HepG2 (cell line): ENCODE data around the gene MYOF. TPM values are rescaled to one million over a fixed set of nuclear protein-coding genes. Genes with fewer than 3 reads are reported as not detected.
A peak's percentile ranks its signal among the peaks of the same experiment; 100 is the strongest.

ENCODE experiments used
- ATAC-seq: fragments of 200-7000 bp; cut with Tn5 transposase; 3 replicates; pipeline ENCODE4 v1.9.1; 2020; ENCODE audit warnings: mild to moderate bottlenecking, moderate library complexity
- BruUV-seq: library from RNA; stranded (reverse); fragments of 400-500 nt; replicated peaks from 2 replicates; lab custom pipeline; 2021; lab: Mats Ljungman, UMichigan
- CTCF ChIA-PET: fragments of 300-600 bp; formaldehyde crosslinking; extraction: SDS; loops from one replicate; lab custom pipeline; 2021; ENCODE audit warnings: low total read pairs, inconsistent platforms, low intra/inter-chr PET ratio; lab: Yijun Ruan, JAX
- POLR2A ChIA-PET: fragments of 350-600 bp; sonication (Branson Sonifier 250); formaldehyde crosslinking; loops from one replicate; lab custom pipeline; 2020; ENCODE audit warnings: antibody characterized with exemption, inconsistent platforms; lab: Yijun Ruan, JAX
- DNase-seq: peaks from one replicate; pipeline ENCODE4 v3.0.0-alpha.2; 2015; ENCODE audit warnings: low spot score
- FAIRE-seq: peaks from 3 replicates; lab custom pipeline; 2011; peaks lifted over from hg19 to GRCh38; lab: Jason Lieb, UNC
- H2AFZ ChIP-seq: one replicate; pipeline ENCODE4 v1.6.1; 2011; ENCODE audit warnings: low read length, inconsistent platforms
- H3K27ac ChIP-seq: fragments of 300-600 bp; 3 replicates; pipeline ENCODE4 v1.8.0; 2011; ENCODE audit warnings: mixed run types, mild to moderate bottlenecking, mixed read lengths, low read length, inconsistent platforms; ENCODE audit not compliant: insufficient read depth; ENCODE audit errors: extremely low read length
- H3K27me3 ChIP-seq, 2 experiments: fragments of 200-600 bp in 1 of 2; 2 replicates in 1 of 2; 3 replicates in 1 of 2; pipeline versions ENCODE4 v1.6.0 to v1.8.0; 2011; ENCODE audit warnings: low read length in 2 of 2, mild to moderate bottlenecking in 2 of 2, moderate library complexity in 2 of 2, inconsistent platforms in 1 of 2; ENCODE audit not compliant: insufficient read depth in 2 of 2, control insufficient read depth in 1 of 2
- H3K36me3 ChIP-seq, 2 experiments: fragments of 200-600 bp in 1 of 2; replicated peaks in 1 of 2; 2 replicates in 1 of 2; 3 replicates in 1 of 2; pipeline versions ENCODE4 v1.5.1 to v1.8.0; 2011; ENCODE audit warnings: low read length in 2 of 2, inconsistent platforms in 1 of 2; ENCODE audit not compliant: insufficient read depth in 2 of 2, control insufficient read depth in 1 of 2
- H3K4me1 ChIP-seq: 2 replicates; pipeline ENCODE4 v1.5.1; 2012; ENCODE audit warnings: low read length, inconsistent platforms; ENCODE audit not compliant: insufficient read depth
- H3K4me2 ChIP-seq: 2 replicates; pipeline ENCODE4 v1.6.0; 2011; ENCODE audit warnings: low read depth, low read length, inconsistent platforms
- H3K4me3 ChIP-seq, 3 experiments: fragments of 200-600 bp in 1 of 3; sonication (generic), shearing (Covaris generic) in 1 of 3; replicated peaks in 1 of 3; 2 replicates each; pipeline ENCODE4 v1.5.1; 2011 to 2016; ENCODE audit warnings: low read length in 3 of 3, inconsistent platforms in 2 of 3, low read depth in 2 of 3, mild to moderate bottlenecking in 2 of 3, control low read depth in 1 of 3, mixed read lengths in 1 of 3; ENCODE audit not compliant: insufficient read depth in 1 of 3
- H3K79me2 ChIP-seq: one replicate; pipeline ENCODE4 v1.6.1; 2011; ENCODE audit warnings: low read length, inconsistent platforms; ENCODE audit not compliant: insufficient read depth
- H3K9ac ChIP-seq: 2 replicates; pipeline ENCODE4 v1.6.0; 2011; ENCODE audit warnings: mild to moderate bottlenecking, low read depth, low read length, inconsistent platforms; ENCODE audit not compliant: insufficient read depth
- H3K9me3 ChIP-seq: 2 replicates; pipeline ENCODE4 v1.5.1; 2012; ENCODE audit warnings: mild to moderate bottlenecking, low read length
- H4K20me1 ChIP-seq: 2 replicates; pipeline ENCODE4 v1.6.0; 2011; ENCODE audit warnings: inconsistent platforms, mild to moderate bottlenecking, low read length, moderate library complexity; ENCODE audit not compliant: insufficient read depth
- FOXA3 ChIP-seq: IDR thresholded peaks from 2 replicates; pipeline ENCODE4 v1.6.1; 2016; ENCODE audit warnings: missing genetic modification reagents, missing compliant biosample characterization
- MED13 ChIP-seq: sonication (generic); formaldehyde crosslinking; IDR thresholded peaks from 2 replicates; pipeline ENCODE4 v1.5.0; 2020; ENCODE audit warnings: missing genetic modification reagents
- NCOA5 ChIP-seq: sonication (generic); formaldehyde crosslinking; IDR thresholded peaks from 2 replicates; pipeline ENCODE4 v1.4.0; 2020; ENCODE audit warnings: missing genetic modification reagents
- TOE1 ChIP-seq: sonication (generic); formaldehyde crosslinking; IDR thresholded peaks from 2 replicates; pipeline ENCODE4 v1.4.0; 2020; ENCODE audit warnings: mild to moderate bottlenecking, missing genetic modification reagents
- ZNF441 ChIP-seq: sonication (generic); formaldehyde crosslinking; IDR thresholded peaks from 2 replicates; pipeline ENCODE4 v1.7.0; 2021; ENCODE audit warnings: missing genetic modification reagents, borderline replicate concordance
- ZNF792 ChIP-seq: IDR thresholded peaks from 2 replicates; pipeline ENCODE4 v1.6.1; 2016
- WGBS: methylation state at CpG from one replicate; pipeline ENCODE4 v1.1.6; 2017; ENCODE audit warnings: low lambda C conversion rate; 5-methylcytosine and 5-hydroxymethylcytosine counted together
- in situ Hi-C: cut with HindIII; loops from 2 replicates; pipeline ENCODE4 v1.10.0; 2017; ENCODE audit warnings: low pct_unique_long_range_greater_than_20kb; ENCODE audit not compliant: extremely low pct_ligation_motif_present
- intact Hi-C: fragments of 100-400 bp; cut with micrococcal nuclease; formaldehyde crosslinking; loops from one replicate; pipeline ENCODE4 v1.10.0; 2022; ENCODE audit not compliant: unreplicated experiment
- polyA plus RNA-seq, 8 experiments: library from polyadenylated mRNA; depleted of rRNA in 3 of 8; stranded (reverse) in 7 of 8; unstranded in 1 of 8; fragments of >200 nt; fragmentation: Illumina TruSeq in 4 of 8; extraction: Trizol in 4 of 8; gene quantifications; 2 replicates each; pipeline versions ENCODE4 v1.2.1 to v1.2.3, GENCODE V29; 2011 to 2016; ENCODE audit warnings: low read depth in 4 of 8, missing spikeins in 1 of 8, mixed read lengths in 1 of 8; ENCODE audit not compliant: insufficient read depth in 1 of 8
- total RNA-seq, 5 experiments: library from RNA; depleted of rRNA; stranded (reverse); fragments of >200 nt; fragmentation: Illumina TruSeq; extraction: Trizol; gene quantifications; 2 replicates each; pipeline ENCODE4 v1.2.3, GENCODE V29; 2016; ENCODE audit warnings: low read depth in 1 of 5
- TF ChIP-seq, protein P1 (sequence below): sonication (generic); formaldehyde crosslinking; IDR thresholded peaks from 2 replicates; pipeline ENCODE4 v1.4.0; 2020; ENCODE audit warnings: missing genetic modification reagents, borderline replicate concordance

MYOF gene
- total and polyA plus RNA-seq, 2 of the 13 experiments (the other 11 are each of a cell fraction or from before 2014, with no cell fraction given): 0.18 to 0.42 TPM

DNA sequence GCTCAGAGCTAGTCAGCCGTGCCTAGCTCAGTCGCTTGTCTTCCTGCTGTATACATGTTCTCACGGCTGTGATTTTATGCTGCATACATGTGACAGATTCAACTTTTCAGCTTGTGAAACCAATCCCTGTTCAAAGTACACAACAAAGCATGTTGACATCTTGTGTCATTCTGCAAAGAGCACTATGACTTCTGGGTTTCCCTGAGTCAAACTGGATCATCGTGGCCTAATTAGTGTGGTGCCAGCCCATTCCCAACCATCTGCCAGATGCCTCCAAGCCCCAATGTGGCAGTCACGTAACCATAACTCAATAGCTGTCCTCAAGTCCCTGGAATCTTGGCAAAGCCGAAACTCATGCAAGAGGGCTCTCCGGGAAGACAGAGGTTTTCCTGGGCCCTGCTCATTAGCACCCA, 144.8 kb downstream of the MYOF start:
- no peak for ATAC-seq
- H3K36me3 ChIP-seq: no peaks in the 10 kb centered on the region
- no peaks in the 10 kb centered on the region for H3K4me1 ChIP-seq
- no peak overlapping the region for H3K27ac ChIP-seq
- POLR2A ChIA-PET: no interaction called here
- CTCF ChIA-PET: no interaction called here
- intact Hi-C loops (no loop called here), in situ Hi-C loops (no loop called here)
- H3K4me3 ChIP-seq: no peak overlapping the region
- no peaks in the 10 kb centered on the region for H4K20me1 ChIP-seq
- no peaks in the 10 kb centered on the region for H3K79me2 ChIP-seq
- BruUV-seq: no TSS peak
- no peak overlapping the region for H3K4me2 ChIP-seq
- no peaks in the 10 kb centered on the region for H3K9me3 ChIP-seq
- no peak for FAIRE-seq
- WGBS: 55% methylated on average over 4 of the region's 7 CpGs
- DNase-seq: no peak
- H3K27me3 ChIP-seq: no peaks in the 10 kb centered on the region
- no peak overlapping the region for H3K9ac ChIP-seq
- TF ChIP-seq, protein P1, sequence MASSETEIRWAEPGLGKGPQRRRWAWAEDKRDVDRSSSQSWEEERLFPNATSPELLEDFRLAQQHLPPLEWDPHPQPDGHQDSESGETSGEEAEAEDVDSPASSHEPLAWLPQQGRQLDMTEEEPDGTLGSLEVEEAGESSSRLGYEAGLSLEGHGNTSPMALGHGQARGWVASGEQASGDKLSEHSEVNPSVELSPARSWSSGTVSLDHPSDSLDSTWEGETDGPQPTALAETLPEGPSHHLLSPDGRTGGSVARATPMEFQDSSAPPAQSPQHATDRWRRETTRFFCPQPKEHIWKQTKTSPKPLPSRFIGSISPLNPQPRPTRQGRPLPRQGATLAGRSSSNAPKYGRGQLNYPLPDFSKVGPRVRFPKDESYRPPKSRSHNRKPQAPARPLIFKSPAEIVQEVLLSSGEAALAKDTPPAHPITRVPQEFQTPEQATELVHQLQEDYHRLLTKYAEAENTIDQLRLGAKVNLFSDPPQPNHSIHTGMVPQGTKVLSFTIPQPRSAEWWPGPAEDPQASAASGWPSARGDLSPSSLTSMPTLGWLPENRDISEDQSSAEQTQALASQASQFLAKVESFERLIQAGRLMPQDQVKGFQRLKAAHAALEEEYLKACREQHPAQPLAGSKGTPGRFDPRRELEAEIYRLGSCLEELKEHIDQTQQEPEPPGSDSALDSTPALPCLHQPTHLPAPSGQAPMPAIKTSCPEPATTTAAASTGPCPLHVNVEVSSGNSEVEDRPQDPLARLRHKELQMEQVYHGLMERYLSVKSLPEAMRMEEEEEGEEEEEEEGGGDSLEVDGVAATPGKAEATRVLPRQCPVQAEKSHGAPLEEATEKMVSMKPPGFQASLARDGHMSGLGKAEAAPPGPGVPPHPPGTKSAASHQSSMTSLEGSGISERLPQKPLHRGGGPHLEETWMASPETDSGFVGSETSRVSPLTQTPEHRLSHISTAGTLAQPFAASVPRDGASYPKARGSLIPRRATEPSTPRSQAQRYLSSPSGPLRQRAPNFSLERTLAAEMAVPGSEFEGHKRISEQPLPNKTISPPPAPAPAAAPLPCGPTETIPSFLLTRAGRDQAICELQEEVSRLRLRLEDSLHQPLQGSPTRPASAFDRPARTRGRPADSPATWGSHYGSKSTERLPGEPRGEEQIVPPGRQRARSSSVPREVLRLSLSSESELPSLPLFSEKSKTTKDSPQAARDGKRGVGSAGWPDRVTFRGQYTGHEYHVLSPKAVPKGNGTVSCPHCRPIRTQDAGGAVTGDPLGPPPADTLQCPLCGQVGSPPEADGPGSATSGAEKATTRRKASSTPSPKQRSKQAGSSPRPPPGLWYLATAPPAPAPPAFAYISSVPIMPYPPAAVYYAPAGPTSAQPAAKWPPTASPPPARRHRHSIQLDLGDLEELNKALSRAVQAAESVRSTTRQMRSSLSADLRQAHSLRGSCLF (CRISPR knock-in tag): no peak
- TF ChIP-seq TOE1 (CRISPR knock-in tag): no peak
- no peak for TF ChIP-seq ZNF441 (CRISPR knock-in tag)
- no peak for TF ChIP-seq ZNF792 (CRISPR knock-in tag)
- TF ChIP-seq MED13 (CRISPR knock-in tag): no peak
- peak; percentile 17; the same call in 1 of the 2 replicates for TF ChIP-seq FOXA3 (CRISPR knock-in tag)
- no peak for TF ChIP-seq NCOA5
- H2AFZ ChIP-seq: no peak overlapping the region
